Loucy (cell line): ENCODE results near the gene ACTG1.

Experiments
- EZH2phosphoT487 ChIP-seq: fragments of 200-600 bp; IDR thresholded peaks from 2 replicates; pipeline ENCODE4 v1.6.1; 2018; ENCODE audit warnings: antibody characterized with exemption, mild to moderate bottlenecking, moderate library complexity, borderline replicate concordance
- TF ChIP-seq, protein P1 (sequence below): fragments of 200-600 bp; sonication (generic); conservative IDR thresholded peaks from 2 replicates; pipeline ENCODE4 v1.5.1; 2014; ENCODE audit warnings: mild to moderate bottlenecking, antibody characterized with exemption, low read length

DNA sequence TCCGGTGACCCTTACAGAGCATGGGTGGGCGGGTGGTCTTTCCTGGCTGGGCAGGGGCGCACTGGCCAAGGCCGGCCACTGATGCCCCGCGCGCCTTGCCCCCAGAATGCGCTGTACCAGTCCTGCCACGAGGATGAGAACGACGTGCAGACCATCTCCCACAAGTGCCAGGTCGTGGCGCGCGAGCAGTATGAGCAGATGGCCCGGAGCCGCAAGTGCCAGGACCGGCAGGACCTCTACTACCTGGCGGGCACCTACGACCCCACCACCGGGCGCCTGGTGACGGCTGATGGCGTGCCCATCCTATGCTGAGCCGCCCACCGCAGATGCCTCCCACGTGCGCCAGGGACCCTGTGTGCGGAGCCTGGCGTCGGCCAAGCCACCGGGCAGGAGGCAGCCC, 49.1 kb downstream of the ACTG1 start:
- TF ChIP-seq, protein P1, sequence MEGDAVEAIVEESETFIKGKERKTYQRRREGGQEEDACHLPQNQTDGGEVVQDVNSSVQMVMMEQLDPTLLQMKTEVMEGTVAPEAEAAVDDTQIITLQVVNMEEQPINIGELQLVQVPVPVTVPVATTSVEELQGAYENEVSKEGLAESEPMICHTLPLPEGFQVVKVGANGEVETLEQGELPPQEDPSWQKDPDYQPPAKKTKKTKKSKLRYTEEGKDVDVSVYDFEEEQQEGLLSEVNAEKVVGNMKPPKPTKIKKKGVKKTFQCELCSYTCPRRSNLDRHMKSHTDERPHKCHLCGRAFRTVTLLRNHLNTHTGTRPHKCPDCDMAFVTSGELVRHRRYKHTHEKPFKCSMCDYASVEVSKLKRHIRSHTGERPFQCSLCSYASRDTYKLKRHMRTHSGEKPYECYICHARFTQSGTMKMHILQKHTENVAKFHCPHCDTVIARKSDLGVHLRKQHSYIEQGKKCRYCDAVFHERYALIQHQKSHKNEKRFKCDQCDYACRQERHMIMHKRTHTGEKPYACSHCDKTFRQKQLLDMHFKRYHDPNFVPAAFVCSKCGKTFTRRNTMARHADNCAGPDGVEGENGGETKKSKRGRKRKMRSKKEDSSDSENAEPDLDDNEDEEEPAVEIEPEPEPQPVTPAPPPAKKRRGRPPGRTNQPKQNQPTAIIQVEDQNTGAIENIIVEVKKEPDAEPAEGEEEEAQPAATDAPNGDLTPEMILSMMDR: no peak
- TF ChIP-seq EZH2phosphoT487: no peak
